Measurements from ENCODE around the gene MBNL1. TPM values are rescaled to one million over a fixed set of nuclear protein-coding genes. Genes with fewer than 3 reads are reported as not detected.

MBNL1 gene
- total RNA-seq, 5 donors from 2014 or later (not counting 1 experiment from before 2014, with no cell fraction given), result 408 to 705 (median 423) TPM

DNA sequence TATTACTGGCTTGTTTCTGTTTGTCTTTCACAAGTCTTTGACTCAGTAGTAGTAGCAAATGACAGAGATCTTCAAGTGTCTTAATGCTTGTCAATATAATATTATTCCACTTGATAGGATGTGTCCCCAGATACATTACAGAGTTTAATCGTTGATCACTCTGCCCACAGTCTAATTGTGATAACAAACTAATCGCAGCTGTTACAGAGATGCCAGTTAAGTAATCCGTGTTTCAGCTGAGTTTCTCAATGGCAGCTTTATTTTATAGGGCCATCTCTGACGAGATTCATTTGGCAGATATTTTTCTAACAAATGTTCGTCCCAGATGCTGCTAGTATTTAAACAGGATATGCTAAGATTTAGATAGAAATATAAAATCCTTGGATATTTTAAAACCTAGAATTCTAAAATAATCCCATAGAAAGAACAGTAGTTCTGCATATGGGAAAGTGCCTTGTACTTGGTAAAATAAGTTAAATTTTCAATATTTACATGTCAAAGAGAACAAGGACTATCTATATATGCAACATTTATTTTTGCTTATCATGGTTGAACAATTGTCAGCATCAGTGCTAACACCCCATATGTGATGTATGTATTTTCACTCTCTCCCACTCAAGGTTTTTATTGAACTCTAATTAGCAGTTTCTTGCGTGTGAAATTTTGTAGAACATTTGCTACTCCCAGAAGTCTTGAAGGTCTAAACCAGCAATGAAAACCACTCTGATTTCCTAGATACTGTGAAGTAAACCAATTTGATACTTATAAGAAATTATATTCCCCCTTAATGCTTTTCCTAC lies 185.5 kb downstream of the MBNL1 start:
- Mint-ChIP-seq H3K27me3 (no peaks in the 10 kb centered on the region), H3K4me3 (no peak overlapping the region), H3K36me3 (peaks cover 52% of the 10 kb centered on the region), H3K27ac (peak overlapping the region; percentile 37 to 44), H3K4me1 (peaks cover 62 to 69% (median 65%) of the 10 kb centered on the region in 3 donors), H3K9me3 (no peaks in the 10 kb centered on the region)
- ATAC-seq (replicated peaks in 1 of 4) (no peak), DNase-seq (no peak)
- H3K9me3 ChIP-seq, result no peaks in the 10 kb centered on the region
- no peak overlapping the region for H3K4me3 ChIP-seq (ENCODE audit: control insufficient read depth in 1 of 2, extremely low read depth in 1 of 2, low read length in 1 of 2)
- no peaks in the 10 kb centered on the region for H3K27me3 ChIP-seq (replicated peaks in 1 of 2; ENCODE audit: control insufficient read depth in 2 of 2, extremely low read depth in 1 of 2, insufficient read depth in 2 of 2, low read length in 1 of 2)
- ChIA-PET POLR2A (no interaction called here), CTCF (interaction anchor here in 1 of 2 donors (1.1 kb wide), 1 partner anchor 270 kb away, joined by 3 read pairs; no protein-coding TSS in a partner anchor)
- no peak overlapping the region for H3K27ac ChIP-seq (ENCODE audit: low read length)
- peaks cover 2 to 8% of the 10 kb centered on the region in 2 experiments for H3K4me1 ChIP-seq (ENCODE audit: control insufficient read depth in 1 of 2, extremely low read depth in 1 of 2, insufficient read depth in 2 of 2, low read length in 2 of 2)
- peaks cover 8 to 68% of the 10 kb centered on the region in 2 donors for H3K36me3 ChIP-seq (ENCODE audit: control insufficient read depth in 2 of 2, extremely low read depth in 1 of 2, insufficient read depth in 1 of 2, low read length in 1 of 2)
- WGBS (ENCODE audit: insufficient coverage), result 82% methylated on average over 3 of the region's 6 CpGs

DNA sequence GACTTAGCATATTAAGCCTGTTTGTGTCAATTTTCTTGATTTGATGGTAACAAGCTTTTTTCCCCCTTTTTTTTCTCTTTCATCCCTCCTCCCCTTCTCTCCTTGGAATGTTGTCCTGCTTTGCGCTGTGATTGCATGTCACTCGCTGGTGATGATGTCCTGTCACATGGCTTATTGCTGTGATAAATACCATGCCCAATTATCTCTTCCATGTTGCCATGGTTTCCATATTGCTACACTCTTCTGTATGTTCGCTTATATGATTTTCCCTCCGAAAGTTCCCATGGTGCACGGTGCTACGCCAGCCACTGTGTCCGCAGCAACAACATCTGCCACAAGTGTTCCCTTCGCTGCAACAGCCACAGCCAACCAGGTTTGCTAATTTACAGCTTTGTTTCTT lies 187.3 kb downstream of the MBNL1 start:
- no peaks in the 10 kb centered on the region for H3K27me3 Mint-ChIP-seq
- 99% methylated on average over 7 of the region's 8 CpGs for WGBS (ENCODE audit: insufficient coverage)
- H3K4me3 Mint-ChIP-seq, result no peak overlapping the region
- POLR2A ChIA-PET, result interaction anchor here in 1 of 2 donors (0.5 to 0.6 kb wide), 2 partner anchors 130 to 799 kb away, joined by 3 to 10 read pairs; no protein-coding TSS in a partner anchor
- no peak for DNase-seq
- no peak for ATAC-seq (replicated peaks in 1 of 4)
- Histone ChIP-seq H3K4me1 (ENCODE audit: control insufficient read depth in 1 of 2, extremely low read depth in 1 of 2, insufficient read depth in 2 of 2, low read length in 2 of 2) (peaks cover 2 to 8% of the 10 kb centered on the region in 2 experiments), H3K27me3 (replicated peaks in 1 of 2; ENCODE audit: control insufficient read depth in 2 of 2, extremely low read depth in 1 of 2, insufficient read depth in 2 of 2, low read length in 1 of 2) (no peaks in the 10 kb centered on the region), H3K27ac (ENCODE audit: low read length) (peak overlapping the region; percentile 11), H3K4me3 (ENCODE audit: control insufficient read depth in 1 of 2, extremely low read depth in 1 of 2, low read length in 1 of 2) (no peak overlapping the region), H3K36me3 (ENCODE audit: control insufficient read depth in 2 of 2, extremely low read depth in 1 of 2, insufficient read depth in 1 of 2, low read length in 1 of 2) (peaks cover 8 to 69% of the 10 kb centered on the region in 2 donors), H3K9me3 (no peaks in the 10 kb centered on the region)
- no peaks in the 10 kb centered on the region for H3K9me3 Mint-ChIP-seq
- H3K36me3 Mint-ChIP-seq, result peaks cover 48% of the 10 kb centered on the region
- H3K4me1 Mint-ChIP-seq, result peaks cover 53 to 63% (median 61%) of the 10 kb centered on the region in 3 donors
- peak overlapping the region; percentile 74 to 85 for H3K27ac Mint-ChIP-seq
- CTCF ChIA-PET, result interaction anchor here in 1 of 2 donors (0.7 to 2.2 kb wide), 3 partner anchors 11 to 47 kb away, joined by 4 to 5 read pairs (median 5); no protein-coding TSS in a partner anchor

DNA sequence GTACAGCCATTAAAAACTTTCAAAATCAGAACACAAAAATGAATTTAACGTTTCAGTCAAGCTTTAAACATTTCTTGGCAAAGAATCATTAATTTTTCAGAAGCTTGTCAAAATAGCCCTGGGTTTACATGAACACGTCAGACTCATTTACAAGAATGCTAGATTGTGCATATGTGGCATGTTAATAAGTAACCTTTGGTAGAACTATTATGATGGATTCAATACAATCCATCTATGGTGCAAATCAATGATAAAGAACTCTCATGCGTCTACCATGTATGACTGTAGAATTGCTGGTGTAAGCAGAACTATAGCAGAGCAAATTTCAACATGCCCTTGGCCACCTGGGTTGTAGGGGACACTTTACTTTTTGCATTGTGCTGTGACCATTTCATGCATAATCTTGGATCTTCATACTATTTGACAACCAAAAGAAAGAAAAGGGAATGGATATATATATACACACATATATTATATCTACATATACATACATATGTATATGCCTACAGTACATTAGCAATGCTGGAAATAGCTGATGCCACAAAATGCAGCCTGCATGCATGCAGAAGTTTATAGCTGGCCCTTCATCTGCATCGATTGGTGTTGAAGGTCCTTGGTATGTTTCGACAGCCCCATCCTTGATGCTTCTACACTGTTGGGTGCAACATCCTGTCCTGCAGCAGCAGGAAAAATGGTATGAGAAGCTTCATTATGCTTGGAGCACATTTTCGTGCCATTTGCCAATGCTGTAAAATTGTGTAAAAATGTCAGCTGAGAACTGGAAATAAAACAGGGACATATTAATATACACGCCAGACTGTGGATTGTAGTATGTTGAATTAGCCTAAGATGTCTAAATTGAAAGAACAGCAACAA lies 189.0 kb downstream of the MBNL1 start:
- WGBS (ENCODE audit: insufficient coverage), result 79% methylated on average over 2 of the region's 7 CpGs
- CTCF ChIA-PET, result interaction anchor here (0.5 to 2.2 kb wide), 5 partner anchors 9 to 14 kb away, joined by 3 to 5 read pairs (median 3); no protein-coding TSS in a partner anchor
- no peaks in the 10 kb centered on the region for H3K9me3 ChIP-seq
- no peak overlapping the region for H3K4me3 Mint-ChIP-seq
- ATAC-seq (replicated peaks in 1 of 4), result no peak
- peaks cover 0 to 4% of the 10 kb centered on the region in 2 experiments for H3K4me1 ChIP-seq (ENCODE audit: control insufficient read depth in 1 of 2, extremely low read depth in 1 of 2, insufficient read depth in 2 of 2, low read length in 2 of 2)
- H3K36me3 Mint-ChIP-seq, result peaks cover 41% of the 10 kb centered on the region
- DNase-seq, result no peak
- H3K27ac Mint-ChIP-seq, result peak overlapping the region; percentile 90 to 91
- peaks cover 37 to 50% (median 46%) of the 10 kb centered on the region in 3 donors for H3K4me1 Mint-ChIP-seq
- H3K27ac ChIP-seq (ENCODE audit: low read length), result peak overlapping the region; percentile 43
- H3K9me3 Mint-ChIP-seq, result no peaks in the 10 kb centered on the region
- H3K27me3 Mint-ChIP-seq, result no peaks in the 10 kb centered on the region
- H3K27me3 ChIP-seq (replicated peaks in 1 of 2; ENCODE audit: control insufficient read depth in 2 of 2, extremely low read depth in 1 of 2, insufficient read depth in 2 of 2, low read length in 1 of 2), result no peaks in the 10 kb centered on the region
- H3K36me3 ChIP-seq (ENCODE audit: control insufficient read depth in 2 of 2, extremely low read depth in 1 of 2, insufficient read depth in 1 of 2, low read length in 1 of 2), result peaks cover 8 to 69% of the 10 kb centered on the region in 2 donors
- POLR2A ChIA-PET, result interaction anchor here in 1 of 2 donors (0.6 kb wide), 2 partner anchors 182 to 184 kb away, joined by 3 to 4 read pairs; no protein-coding TSS in a partner anchor
- H3K4me3 ChIP-seq (ENCODE audit: control insufficient read depth in 1 of 2, extremely low read depth in 1 of 2, low read length in 1 of 2), result no peak overlapping the region

DNA sequence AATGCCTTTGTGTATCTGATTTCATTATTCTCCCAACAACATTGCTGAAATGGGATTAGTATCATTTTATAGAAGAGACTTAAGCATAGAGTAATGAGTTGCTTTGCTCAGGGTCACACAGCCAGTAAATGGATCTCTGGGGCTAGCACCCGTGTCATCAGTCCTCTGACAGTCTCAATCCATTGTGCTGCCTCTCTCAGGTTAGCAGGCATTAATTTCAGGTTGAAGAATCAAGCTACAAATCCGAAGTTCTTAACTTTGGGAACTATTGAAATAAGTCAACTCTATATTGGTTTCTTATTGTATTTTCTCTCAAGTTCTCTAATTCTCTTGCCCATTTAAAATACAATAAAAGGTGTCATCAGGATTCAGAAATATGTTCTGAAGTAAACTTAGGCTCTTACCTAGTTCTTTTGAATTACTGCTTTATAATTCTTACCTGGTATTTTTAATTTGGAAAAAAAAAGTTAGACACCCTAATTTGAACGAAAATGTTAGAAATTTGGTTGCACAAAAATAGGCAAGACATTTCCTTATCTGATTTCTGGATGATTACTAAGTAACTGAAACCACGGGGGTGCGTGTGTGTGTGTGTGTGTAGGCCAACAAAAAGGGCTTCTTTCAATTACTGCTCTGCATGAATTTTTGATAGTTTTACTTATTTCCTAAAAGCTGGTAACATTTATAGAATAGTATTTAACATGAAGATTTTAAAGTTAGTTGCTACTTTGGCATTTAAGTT lies 189.8 kb downstream of the MBNL1 start:
- Mint-ChIP-seq H3K27ac (peak overlapping the region; percentile 90 to 91), H3K4me1 (peaks cover 29 to 45% (median 44%) of the 10 kb centered on the region in 3 donors), H3K27me3 (no peaks in the 10 kb centered on the region), H3K4me3 (no peak overlapping the region), H3K36me3 (peaks cover 44% of the 10 kb centered on the region), H3K9me3 (no peaks in the 10 kb centered on the region)
- Histone ChIP-seq H3K36me3 (ENCODE audit: control insufficient read depth in 2 of 2, extremely low read depth in 1 of 2, insufficient read depth in 1 of 2, low read length in 1 of 2) (peaks cover 8 to 71% of the 10 kb centered on the region in 2 donors), H3K27me3 (replicated peaks in 1 of 2; ENCODE audit: control insufficient read depth in 2 of 2, extremely low read depth in 1 of 2, insufficient read depth in 2 of 2, low read length in 1 of 2) (no peaks in the 10 kb centered on the region), H3K9me3 (no peaks in the 10 kb centered on the region), H3K4me1 (ENCODE audit: control insufficient read depth in 1 of 2, extremely low read depth in 1 of 2, insufficient read depth in 2 of 2, low read length in 2 of 2) (peaks cover 0 to 4% of the 10 kb centered on the region in 2 experiments), H3K4me3 (ENCODE audit: control insufficient read depth in 1 of 2, extremely low read depth in 1 of 2, low read length in 1 of 2) (no peak overlapping the region), H3K27ac (ENCODE audit: low read length) (peak overlapping the region; percentile 43)
- ChIA-PET POLR2A (no interaction called here), CTCF (interaction anchor here (0.5 to 1.1 kb wide), 4 partner anchors 8 to 40 kb away, joined by 3 to 6 read pairs (median 4); no protein-coding TSS in a partner anchor)
- WGBS (ENCODE audit: insufficient coverage), result no CpG with 5 or more reads among the region's 5 CpGs
- DNase-seq (no peak), ATAC-seq (replicated peaks in 1 of 4) (no peak)

DNA sequence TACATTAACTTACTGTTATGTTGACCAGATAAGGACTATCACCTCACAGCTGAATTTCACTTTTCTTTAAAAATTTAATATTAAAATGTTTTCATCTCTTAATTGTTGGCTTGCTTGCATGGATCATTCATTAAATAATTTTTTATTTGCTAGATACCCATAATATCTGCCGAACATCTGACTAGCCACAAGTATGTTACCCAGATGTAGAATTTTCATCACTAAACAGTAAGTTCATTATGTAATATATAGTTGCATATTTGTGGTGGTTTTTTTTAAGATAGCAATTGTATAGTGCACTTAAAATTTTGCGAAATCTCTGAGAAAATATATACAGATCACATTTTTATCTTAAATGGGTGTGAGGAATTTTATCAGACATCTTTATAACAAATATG lies 190.4 kb downstream of the MBNL1 start:
- Histone ChIP-seq H3K4me3 (ENCODE audit: control insufficient read depth in 1 of 2, extremely low read depth in 1 of 2, low read length in 1 of 2) (no peak overlapping the region), H3K4me1 (ENCODE audit: control insufficient read depth in 1 of 2, extremely low read depth in 1 of 2, insufficient read depth in 2 of 2, low read length in 2 of 2) (peaks cover 0 to 4% of the 10 kb centered on the region in 2 experiments), H3K27me3 (replicated peaks in 1 of 2; ENCODE audit: control insufficient read depth in 2 of 2, extremely low read depth in 1 of 2, insufficient read depth in 2 of 2, low read length in 1 of 2) (no peaks in the 10 kb centered on the region), H3K9me3 (no peaks in the 10 kb centered on the region), H3K36me3 (ENCODE audit: control insufficient read depth in 2 of 2, extremely low read depth in 1 of 2, insufficient read depth in 1 of 2, low read length in 1 of 2) (peaks cover 8 to 74% of the 10 kb centered on the region in 2 donors), H3K27ac (ENCODE audit: low read length) (peak overlapping the region; percentile 43)
- Mint-ChIP-seq H3K9me3 (no peaks in the 10 kb centered on the region), H3K4me1 (peaks cover 29 to 41% (median 40%) of the 10 kb centered on the region in 3 donors), H3K27ac (peak overlapping the region; percentile 90 to 91), H3K4me3 (no peak overlapping the region), H3K36me3 (peaks cover 41% of the 10 kb centered on the region), H3K27me3 (no peaks in the 10 kb centered on the region)
- ChIA-PET CTCF (interaction anchor here in 1 of 2 donors (1.0 kb wide), 1 partner anchor 13 kb away, joined by 3 read pairs; no protein-coding TSS in a partner anchor), POLR2A (interaction anchor here in 1 of 2 donors (0.7 kb wide), 1 partner anchor 214 kb away, joined by 6 read pairs; no protein-coding TSS in a partner anchor)
- WGBS (ENCODE audit: insufficient coverage), result no CpG with 5 or more reads among the region's 2 CpGs
- ATAC-seq (replicated peaks in 1 of 4), result no peak
- DNase-seq, result no peak
